CD4-positive, alpha-beta T cell (primary cell): Measurements from ENCODE around the gene RASGRP3. TPM values are rescaled to one million over a fixed set of nuclear protein-coding genes. Genes with fewer than 3 reads are reported as not detected.

Source experiments
- ATAC-seq: fragments of 200-7000 bp; cut with Tn5 transposase; one replicate; pipeline ENCODE4 v1.10.0; 2022; ENCODE audit warnings: mild to moderate bottlenecking; ENCODE audit not compliant: poor library complexity
- CTCF ChIA-PET: fragments of 350-600 bp; sonication (Branson Sonifier 250); formaldehyde crosslinking; loops from one replicate; lab custom pipeline; 2021; ENCODE audit warnings: antibody characterized with exemption, inconsistent platforms; lab: Charles Lee
- POLR2A ChIA-PET: fragments of 350-600 bp; sonication (Branson Sonifier 250); formaldehyde crosslinking; loops from one replicate; lab custom pipeline; 2021; ENCODE audit warnings: antibody characterized with exemption, inconsistent platforms; lab: Charles Lee
- DNase-seq, 14 experiments: peaks; one replicate each; pipeline ENCODE4 v3.0.0-alpha.2; 2013 to 2020; ENCODE audit warnings: mixed read lengths in 2 of 14
- H3K27ac ChIP-seq, 2 donors: one replicate each; pipeline versions ENCODE4 v1.5.1 to v1.7.0; 2013; ENCODE audit warnings: low read length in 2 of 2, low read depth in 1 of 2, mild to moderate bottlenecking in 1 of 2
- H3K27me3 ChIP-seq, 2 experiments: 1 replicate in 1 of 2; 2 replicates in 1 of 2; pipeline versions ENCODE4 v1.6.1 to v1.7.0; 2013; ENCODE audit warnings: low read length in 2 of 2, control low read depth in 1 of 2, mild to moderate bottlenecking in 1 of 2, moderate library complexity in 1 of 2; ENCODE audit not compliant: insufficient read depth in 2 of 2, control insufficient read depth in 1 of 2
- H3K36me3 ChIP-seq: one replicate; pipeline ENCODE4 v1.6.1; 2013; ENCODE audit warnings: low read length, control low read depth; ENCODE audit not compliant: insufficient read depth
- H3K4me1 ChIP-seq: one replicate; pipeline ENCODE4 v1.6.1; 2013; ENCODE audit warnings: low read length, control low read depth; ENCODE audit not compliant: insufficient read depth
- H3K4me3 ChIP-seq: one replicate; pipeline ENCODE4 v1.5.1; 2013; ENCODE audit warnings: mild to moderate bottlenecking, low read length, moderate library complexity
- H3K9me3 ChIP-seq, 2 experiments: 1 replicate in 1 of 2; 2 replicates in 1 of 2; pipeline versions ENCODE4 v1.6.1 to v1.7.0; 2013; ENCODE audit warnings: low read length in 2 of 2, mild to moderate bottlenecking in 2 of 2, control low read depth in 1 of 2, moderate library complexity in 1 of 2; ENCODE audit not compliant: control insufficient read depth in 1 of 2, insufficient read depth in 1 of 2
- H3K27ac Mint-ChIP-seq: one replicate; pipeline ENCODE4 v1.8.0; 2020; ENCODE audit warnings: mixed read lengths
- H3K27me3 Mint-ChIP-seq: one replicate; pipeline ENCODE4 v1.8.0; 2021; ENCODE audit warnings: mixed read lengths
- H3K36me3 Mint-ChIP-seq: one replicate; pipeline ENCODE4 v1.8.0; 2021; ENCODE audit warnings: low read depth, mixed read lengths
- H3K4me1 Mint-ChIP-seq: one replicate; pipeline ENCODE4 v1.8.0; 2021; ENCODE audit warnings: low read depth, mixed read lengths
- H3K4me3 Mint-ChIP-seq: one replicate; pipeline ENCODE4 v1.8.0; 2020; ENCODE audit warnings: mild to moderate bottlenecking, mixed read lengths
- H3K9me3 Mint-ChIP-seq: one replicate; pipeline ENCODE4 v1.8.0; 2020; ENCODE audit warnings: mixed read lengths
- CTCF ChIP-seq: fragments of 200-600 bp; IDR thresholded peaks from one replicate; pipeline ENCODE4 v1.8.0; 2022; ENCODE audit warnings: antibody characterized with exemption, mild to moderate bottlenecking
- intact Hi-C, 2 experiments: fragments of 100-400 bp; cut with DNase I in 1 of 2; cut with micrococcal nuclease in 1 of 2; formaldehyde crosslinking; loops; one replicate each; pipeline versions ENCODE4 v1.15.1 to v1.9.0; 2023 to 2025; cut with DNase I, micrococcal nuclease
- total RNA-seq, 174 experiments: library from RNA in 2 of 174; stranded (reverse) in 2 of 174; gene quantifications; one replicate each; pipeline ENCODE4 v1.2.3 and lab custom pipeline; 2021 to 2026

The RASGRP3 gene
- total RNA-seq, 2 experiments from 2014 or later = 5.7 to 7.9 TPM

- ATAC-seq (no peak), DNase-seq (no peak)
- intact Hi-C loops = no loop called here
- Histone ChIP-seq H3K4me1 (no peaks in the 10 kb centered on the region), H3K27ac (no peak overlapping the region), H3K36me3 (no peaks in the 10 kb centered on the region), H3K9me3 (no peaks in the 10 kb centered on the region), H3K27me3 (no peaks in the 10 kb centered on the region), H3K4me3 (no peak overlapping the region)
- H3K4me3 Mint-ChIP-seq = no peak overlapping the region
- no peaks in the 10 kb centered on the region for H3K27me3 Mint-ChIP-seq
- ChIA-PET POLR2A (no interaction called here), CTCF (no interaction called here)
- peaks cover 13% of the 10 kb centered on the region for H3K36me3 Mint-ChIP-seq
- TF ChIP-seq CTCF = no peak
- no peak overlapping the region for H3K27ac Mint-ChIP-seq
- H3K4me1 Mint-ChIP-seq = no peaks in the 10 kb centered on the region
- H3K9me3 Mint-ChIP-seq = no peaks in the 10 kb centered on the region
These were observed 40.1 kb downstream of the RASGRP3 start for GRCh38 chr2:33516456-33516995.

GRCh38 chr2:33518200-33518599 is 41.8 kb downstream of the RASGRP3 start:
- Histone ChIP-seq H3K27ac (no peak overlapping the region), H3K4me3 (no peak overlapping the region), H3K9me3 (no peaks in the 10 kb centered on the region), H3K4me1 (no peaks in the 10 kb centered on the region), H3K27me3 (no peaks in the 10 kb centered on the region), H3K36me3 (no peaks in the 10 kb centered on the region)
- no peak for TF ChIP-seq CTCF
- Mint-ChIP-seq H3K27ac (no peak overlapping the region), H3K27me3 (no peaks in the 10 kb centered on the region), H3K9me3 (no peaks in the 10 kb centered on the region), H3K4me3 (no peak overlapping the region), H3K36me3 (peaks cover 13% of the 10 kb centered on the region), H3K4me1 (no peaks in the 10 kb centered on the region)
- no peak for ATAC-seq
- no peak for DNase-seq
- ChIA-PET CTCF (no interaction called here), POLR2A (no interaction called here)
- intact Hi-C loops = no loop called here

GRCh38 chr2:33518929-33519328 is 42.5 kb downstream of the RASGRP3 start:
- Histone ChIP-seq H3K4me1 (no peaks in the 10 kb centered on the region), H3K27ac (no peak overlapping the region), H3K27me3 (no peaks in the 10 kb centered on the region), H3K9me3 (no peaks in the 10 kb centered on the region), H3K36me3 (no peaks in the 10 kb centered on the region), H3K4me3 (no peak overlapping the region)
- Mint-ChIP-seq H3K27ac (no peak overlapping the region), H3K36me3 (peaks cover 13% of the 10 kb centered on the region), H3K27me3 (no peaks in the 10 kb centered on the region), H3K4me3 (no peak overlapping the region), H3K9me3 (no peaks in the 10 kb centered on the region), H3K4me1 (no peaks in the 10 kb centered on the region)
- ChIA-PET CTCF (no interaction called here), POLR2A (no interaction called here)
- DNase-seq = no peak
- intact Hi-C loops = no loop called here
- no peak for ATAC-seq
- TF ChIP-seq CTCF = no peak
